NCI-H2196 (cell line): Measurements from ENCODE around the gene TRAPPC5.

ENCODE experiments used
- DNase-seq: peaks from one replicate; lab custom pipeline; 2025; ENCODE audit not compliant: unreplicated experiment; lab: John Stamatoyannopoulos, UW

Gene TRAPPC5

DNA sequence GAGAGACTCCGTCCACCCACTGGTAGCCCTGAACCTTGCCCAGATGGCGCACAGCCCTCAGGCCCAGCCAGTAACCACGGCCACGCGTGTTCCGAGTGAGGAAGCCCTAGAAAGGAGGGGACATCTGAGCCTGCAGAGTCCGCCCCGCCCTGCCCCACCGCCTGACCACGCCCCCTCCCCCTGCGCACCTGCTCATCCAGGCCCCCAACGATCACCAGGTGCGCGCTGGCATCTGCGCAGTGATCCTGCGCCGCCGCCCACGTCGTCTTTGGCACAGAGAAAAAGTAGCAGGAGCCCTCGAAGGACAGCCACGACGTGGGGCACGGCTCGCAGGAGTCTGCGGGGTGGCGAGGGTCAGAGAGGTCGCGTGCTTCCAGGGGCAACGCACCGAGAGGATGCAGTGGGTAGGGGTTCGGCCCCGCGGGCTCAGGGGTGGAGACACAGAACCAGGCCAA, 49.2 kb downstream of the TRAPPC5 start:
- peak; percentile 6 for DNase-seq

DNA sequence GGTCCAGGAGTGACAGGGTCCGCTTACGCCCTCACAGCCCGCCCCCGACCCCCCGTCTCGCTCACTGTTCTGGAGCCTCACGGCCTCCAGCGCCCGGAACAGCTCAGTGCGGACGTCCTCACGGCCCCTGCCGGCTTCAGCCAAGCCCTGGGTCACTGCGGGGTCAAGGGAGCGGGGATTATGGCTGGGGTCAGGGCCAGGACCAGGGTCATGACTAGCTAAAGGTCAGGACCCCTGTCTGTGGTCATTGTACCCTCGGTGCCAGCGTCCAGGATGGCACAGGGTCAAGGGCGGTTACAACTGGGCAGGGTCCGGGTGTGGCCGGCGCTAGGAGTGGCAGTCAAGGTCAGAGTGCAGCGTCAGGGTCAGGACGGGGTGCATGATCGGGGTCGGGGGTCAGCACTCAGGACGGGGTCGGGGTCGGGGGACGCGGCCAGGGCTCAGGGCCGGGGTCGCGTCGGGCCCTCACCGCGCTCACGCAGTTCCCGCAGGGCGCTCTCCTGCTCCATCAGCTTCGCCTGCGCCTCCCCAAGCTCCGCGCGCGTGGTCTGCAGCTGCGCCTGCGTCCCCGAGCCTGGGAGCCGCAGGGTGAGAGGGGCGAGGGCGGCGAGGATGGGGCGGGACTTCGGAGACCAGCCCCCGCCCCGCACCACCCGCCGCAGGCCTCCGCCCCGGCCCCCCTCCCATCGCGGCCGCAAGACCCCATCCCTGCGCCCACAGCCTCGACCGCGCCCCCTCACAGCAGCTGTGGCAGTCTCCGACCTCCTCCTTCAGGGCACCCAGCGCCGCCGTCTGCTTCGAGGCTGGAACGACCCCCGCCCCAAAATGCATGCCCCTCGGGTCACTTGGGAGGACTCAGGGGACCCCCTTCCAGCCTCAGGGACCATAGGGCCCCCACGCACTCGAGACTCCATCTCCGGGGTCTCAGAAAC, 49.9 kb downstream of the TRAPPC5 start:
- DNase-seq: no peak

DNA sequence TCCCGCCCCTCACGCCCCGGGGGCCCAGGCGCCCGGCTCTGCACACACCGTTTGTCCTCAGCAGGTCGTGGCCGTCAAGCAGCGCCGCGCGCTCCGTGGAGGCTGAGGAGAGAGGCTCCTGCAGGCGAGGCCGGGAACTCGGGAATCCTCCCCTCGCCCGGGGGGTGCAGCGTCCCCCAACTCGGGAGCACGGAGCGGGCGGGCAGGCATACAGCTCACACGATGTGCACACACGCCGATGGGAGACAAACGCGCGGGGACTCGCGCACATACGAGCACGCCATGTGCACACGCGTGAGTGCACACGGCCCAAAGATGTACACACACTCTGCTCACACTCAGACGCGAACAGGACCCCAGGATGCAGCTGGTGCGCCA, 50.6 kb downstream of the TRAPPC5 start:
- DNase-seq: no peak

DNA sequence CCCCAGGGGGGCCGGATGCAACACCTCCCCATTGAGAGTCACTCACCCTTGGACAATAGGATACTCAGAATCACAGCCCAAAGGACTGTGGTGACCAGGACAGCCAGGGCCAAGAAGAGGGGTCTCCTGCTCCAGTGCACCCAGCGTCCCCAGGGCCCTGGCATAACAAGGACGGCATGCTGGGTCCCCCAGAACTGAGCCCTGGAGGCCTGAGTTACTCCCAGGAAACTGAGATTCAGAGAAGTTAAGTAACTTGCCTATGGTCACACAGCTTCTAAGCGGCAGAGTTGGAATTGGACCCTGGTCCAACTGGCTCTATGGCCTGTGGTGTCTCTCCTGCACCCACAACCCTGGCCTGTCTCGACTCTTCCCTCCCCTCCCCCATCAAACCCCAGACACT, 51.0 kb downstream of the TRAPPC5 start:
- no peak for DNase-seq

DNA sequence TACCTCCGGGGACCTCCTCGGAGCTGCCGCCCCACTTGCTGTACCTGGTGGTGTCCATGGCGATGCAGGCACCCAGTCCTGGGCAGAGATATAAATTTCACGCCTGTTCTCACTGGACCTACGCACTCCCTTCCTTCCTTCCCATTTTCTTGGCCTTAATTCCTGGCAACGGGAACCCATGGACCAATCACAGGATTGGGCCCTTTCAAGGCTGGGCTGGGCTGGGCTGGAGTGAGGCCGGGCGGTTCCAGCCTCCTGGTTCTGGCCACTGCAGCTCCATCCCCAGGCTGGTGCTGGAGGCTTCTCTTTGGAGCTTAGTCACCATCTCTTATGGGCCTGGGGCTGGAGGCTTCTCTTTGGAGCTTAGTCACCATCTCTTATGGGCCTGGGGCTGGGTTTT, 51.4 kb downstream of the TRAPPC5 start, which contains the start of gene CLEC4G:
Gene CLEC4G (minus strand): TSS at position 66 of the 400 bp plus-strand sequence. CDS start 8 bp downstream, at position 58.
- no peak for DNase-seq

DNA sequence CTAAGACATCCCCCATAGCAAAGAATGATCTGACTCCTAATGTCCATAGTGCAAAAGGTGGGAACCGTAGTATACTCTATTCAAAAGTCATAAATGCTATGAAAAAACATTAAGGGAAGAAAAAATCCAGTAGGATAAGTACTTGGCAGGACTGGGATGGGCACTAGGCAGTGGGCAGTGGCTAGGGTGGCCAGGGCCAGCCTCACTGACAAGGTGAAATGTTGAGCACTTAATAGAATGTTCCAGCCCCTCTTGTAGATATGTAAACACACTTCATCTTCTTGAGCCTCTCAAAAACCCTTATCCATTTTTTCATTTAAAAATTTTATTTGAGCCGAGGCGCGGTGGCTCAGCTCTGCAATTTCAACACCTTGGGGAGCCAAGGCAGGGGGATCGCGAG, 52.7 kb downstream of the TRAPPC5 start:
- no peak for DNase-seq

DNA sequence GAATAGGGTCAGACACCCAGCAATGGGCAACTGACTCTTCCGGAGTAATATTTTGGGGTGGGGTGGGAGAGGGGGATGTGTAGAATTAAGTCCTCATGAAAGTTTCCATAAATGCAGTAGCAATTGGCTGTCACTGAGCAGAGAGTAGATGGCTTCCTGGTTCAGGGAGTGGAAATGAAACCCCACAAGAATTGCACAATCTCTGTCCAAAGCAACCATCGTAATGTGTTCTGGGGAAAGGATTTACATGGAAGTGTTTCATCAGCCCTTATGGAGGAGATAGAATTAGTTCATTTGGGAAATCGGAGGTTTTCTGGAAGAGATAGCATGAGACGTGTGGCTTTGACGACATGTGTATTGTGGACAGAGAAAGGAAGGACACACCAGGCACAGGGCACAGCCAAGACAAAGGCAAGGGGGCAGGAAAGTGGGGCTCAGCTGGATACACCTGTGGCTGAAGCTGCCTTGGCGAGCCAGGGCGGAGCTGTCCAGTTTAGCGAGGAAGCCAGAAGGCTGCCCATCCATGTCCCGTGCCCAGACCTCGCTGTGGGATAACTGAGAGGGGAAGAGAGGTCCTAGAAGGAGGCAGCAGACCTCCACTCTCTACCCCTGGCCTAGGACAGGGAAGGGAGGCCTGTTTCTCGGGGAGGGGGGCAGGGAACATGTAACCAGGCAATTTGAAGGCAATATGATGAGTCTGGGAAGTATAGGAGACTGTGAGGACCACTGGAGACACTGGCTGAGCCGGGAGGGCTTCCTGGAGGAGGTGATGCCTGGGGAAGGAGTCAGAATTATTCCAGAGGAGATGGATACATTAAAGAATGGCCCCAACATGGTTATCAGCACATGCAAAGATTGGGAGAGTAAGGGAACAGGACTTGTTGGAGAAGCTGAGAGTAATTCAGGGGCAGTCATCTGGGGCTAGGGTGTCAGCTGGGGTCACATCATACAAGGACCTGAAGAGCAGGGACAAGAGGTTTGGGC, 53.9 kb downstream of the TRAPPC5 start:
- DNase-seq: no peak

DNA sequence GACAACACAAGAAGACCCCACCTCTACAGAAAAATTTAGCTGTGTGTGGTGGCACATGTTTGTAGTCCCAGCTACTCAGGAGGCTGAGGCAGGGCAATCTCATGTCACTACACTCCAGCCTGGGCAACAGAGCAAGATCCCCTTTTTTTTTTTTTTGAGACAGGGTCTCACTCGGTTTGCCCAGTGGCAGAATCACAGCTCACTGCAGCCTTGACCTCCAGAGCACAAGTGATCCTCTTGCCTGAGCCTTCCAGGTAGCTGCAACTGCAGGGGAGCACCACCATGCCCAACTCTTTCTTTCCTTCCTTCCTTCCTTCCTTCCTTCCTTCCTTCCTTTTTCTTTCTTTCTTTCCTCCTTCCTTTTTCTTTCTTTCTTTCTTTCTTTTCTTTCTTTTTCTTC, 55.5 kb downstream of the TRAPPC5 start:
- no peak for DNase-seq

DNA sequence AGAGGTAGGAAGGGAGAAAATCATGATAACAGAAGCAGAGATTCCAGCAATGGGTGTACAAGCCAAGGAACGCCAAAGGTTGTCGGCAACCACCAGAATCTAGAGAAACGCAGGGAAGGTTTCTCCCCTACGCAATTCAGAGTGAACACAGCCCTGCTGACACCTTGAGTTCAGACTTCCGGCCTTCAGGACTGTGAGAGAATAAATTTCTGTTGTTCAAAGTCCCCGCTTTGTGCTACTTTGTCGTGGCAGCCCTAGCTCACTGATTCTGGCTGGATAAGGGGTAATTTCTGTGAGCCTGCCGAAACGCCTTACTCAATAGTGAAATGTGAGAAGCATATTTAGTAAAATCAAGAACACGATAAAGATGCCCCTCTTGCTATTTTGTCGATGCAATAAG, 56.6 kb downstream of the TRAPPC5 start:
- no peak for DNase-seq
